ENCODE results near the gene WDR53.

DNA sequence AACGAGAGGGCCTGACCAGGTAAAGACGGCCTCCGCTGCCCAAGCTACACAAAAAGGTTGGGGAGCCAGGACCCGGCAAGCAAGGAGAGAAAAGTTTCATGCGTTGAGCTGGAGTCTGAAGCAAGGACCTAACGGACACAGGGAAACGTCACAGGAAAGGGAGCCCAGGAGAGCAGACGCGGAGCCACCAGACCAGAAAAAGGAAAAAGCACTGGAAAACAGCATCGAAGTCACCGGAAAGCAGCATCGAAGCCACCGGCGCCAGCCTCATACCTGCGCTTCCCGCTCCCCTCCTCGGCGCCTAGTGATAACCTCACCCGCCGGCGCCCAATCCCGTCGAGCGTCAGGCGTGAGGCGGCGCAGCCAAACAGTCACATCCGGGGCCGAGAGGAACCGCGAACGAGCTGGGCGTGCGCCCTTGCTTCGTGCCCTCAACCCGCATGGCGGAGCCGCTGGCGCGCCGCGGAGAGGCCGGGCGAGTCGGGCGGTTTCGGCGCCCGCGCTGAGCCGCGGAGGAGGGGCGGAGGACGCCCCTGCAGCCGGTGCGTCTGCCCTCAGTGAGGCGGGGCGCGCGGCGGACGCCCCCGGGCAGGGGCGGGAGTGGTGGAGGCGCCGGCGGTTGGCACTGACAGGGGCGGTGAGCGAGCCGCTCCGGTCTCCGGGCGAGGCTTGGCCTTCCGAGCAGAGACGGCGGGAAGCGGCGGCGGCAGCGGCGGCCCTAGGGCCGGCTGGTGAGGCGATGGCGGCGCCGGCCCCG, at the start of gene WDR53, which contains the start of gene FBXO45:
- TF ChIP-seq CTCF (IDR thresholded peaks at IDR 0.05; ENCODE audit: low read length) = no peak
- no peak for TF ChIP-seq EZH2 (optimal IDR thresholded peaks at IDR 0.05; ENCODE audit: low read depth, low read length)
- no peak for TF ChIP-seq EZH2phosphoT487 (IDR thresholded peaks at IDR 0.05; ENCODE audit: low read length)

All from MM.1S (cell line).